Hematopoietic multipotent progenitor cell treated with erythropoietin and hydrocortisone succinate and interleukin-3 and kit ligand, for 15 days (in vitro differentiated cells): Measurements from ENCODE around the gene C1orf198.

Source experiments
- DNase-seq: peaks from one replicate; pipeline ENCODE4 v3.0.0-alpha.2; 2015; ENCODE audit warnings: low spot score

Gene C1orf198

GRCh38 chr1:230808281-230808872, 59.9 kb downstream of the C1orf198 start:
- no peak for DNase-seq

DNA sequence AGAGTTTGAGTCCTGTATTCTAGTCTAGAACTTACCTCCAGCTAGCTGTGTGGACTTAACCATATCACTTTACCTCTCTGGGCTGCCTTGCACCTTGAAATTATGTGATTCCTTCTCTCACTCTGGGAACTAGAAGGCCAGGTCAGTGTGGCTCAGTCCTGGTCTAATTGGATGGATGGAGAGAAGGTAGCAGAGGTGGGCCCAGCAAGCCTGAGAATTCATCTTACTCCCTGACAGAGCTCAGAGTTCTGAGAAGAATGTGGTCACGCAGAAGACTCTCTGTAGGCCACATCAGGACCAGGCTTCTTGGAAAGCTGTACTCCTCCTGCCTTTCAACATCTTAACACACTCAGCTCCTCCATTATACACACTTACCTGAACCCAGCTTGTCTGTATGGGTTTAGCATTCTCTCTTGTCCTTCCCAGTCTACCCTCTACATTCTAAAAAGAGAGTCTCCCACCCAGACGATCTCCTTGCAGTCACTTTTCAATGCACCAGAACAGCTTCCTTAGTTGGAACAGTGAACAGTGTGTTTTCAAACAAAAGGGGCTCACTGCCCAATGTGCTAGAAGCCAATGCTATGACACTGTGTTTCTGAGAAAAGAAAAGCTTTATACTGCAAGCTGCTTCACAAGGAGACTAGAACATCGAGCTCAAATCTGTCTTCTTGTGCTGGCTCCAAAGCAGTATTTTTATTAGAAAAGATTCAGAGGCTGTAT, 60.6 kb downstream of the C1orf198 start:
- DNase-seq, result no peak

- no peak for DNase-seq
These were observed 61.3 kb downstream of the C1orf198 start for GRCh38 chr1:230807029-230807428.

DNA sequence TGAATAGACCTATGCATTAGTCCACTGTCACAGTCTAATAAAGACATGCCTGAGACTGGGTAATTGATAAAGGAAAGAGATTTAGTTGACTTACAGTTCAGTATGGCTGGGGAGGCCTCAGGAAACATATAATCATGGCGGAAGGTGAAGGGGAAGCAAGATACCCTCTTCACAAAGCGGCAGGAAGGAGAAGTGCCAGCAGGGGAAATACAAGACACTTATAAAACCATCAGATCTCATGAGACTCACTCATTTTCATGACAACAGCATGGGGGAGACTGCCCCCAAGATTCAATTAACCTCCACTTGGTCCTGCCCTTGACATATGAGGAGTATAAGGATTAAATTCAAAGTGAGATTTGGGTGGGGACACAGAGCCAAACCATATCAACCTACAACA, 61.8 kb downstream of the C1orf198 start:
- no peak for DNase-seq

GRCh38 chr1:230804396-230804795, 63.9 kb downstream of the C1orf198 start:
- no peak for DNase-seq

- no peak for DNase-seq
These were observed 67.2 kb downstream of the C1orf198 start for GRCh38 chr1:230800891-230801840.

GRCh38 chr1:230798491-230798890, 69.8 kb downstream of the C1orf198 start:
- DNase-seq, result no peak

DNA sequence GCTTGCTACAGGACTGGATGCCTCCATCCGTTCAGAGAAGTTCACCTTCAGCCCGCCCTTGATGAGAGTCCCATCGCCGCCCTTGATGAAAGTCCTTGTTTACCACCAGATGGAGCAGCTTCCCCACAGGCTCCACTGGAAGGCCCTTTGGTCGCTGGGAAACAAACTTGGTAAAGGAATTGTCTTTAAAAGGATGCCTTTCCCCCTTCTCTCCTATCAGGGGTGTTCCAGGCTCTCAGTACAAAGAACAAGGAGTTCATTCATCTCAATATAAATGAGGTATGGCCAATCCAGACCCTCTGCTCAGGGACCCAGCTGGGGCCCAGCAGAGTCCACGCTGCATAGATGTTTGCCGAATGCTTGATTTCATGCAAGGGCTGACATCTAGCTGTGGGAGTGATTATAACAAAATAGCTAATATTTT, 70.4 kb downstream of the C1orf198 start:
- peak; percentile 52 for DNase-seq

DNA sequence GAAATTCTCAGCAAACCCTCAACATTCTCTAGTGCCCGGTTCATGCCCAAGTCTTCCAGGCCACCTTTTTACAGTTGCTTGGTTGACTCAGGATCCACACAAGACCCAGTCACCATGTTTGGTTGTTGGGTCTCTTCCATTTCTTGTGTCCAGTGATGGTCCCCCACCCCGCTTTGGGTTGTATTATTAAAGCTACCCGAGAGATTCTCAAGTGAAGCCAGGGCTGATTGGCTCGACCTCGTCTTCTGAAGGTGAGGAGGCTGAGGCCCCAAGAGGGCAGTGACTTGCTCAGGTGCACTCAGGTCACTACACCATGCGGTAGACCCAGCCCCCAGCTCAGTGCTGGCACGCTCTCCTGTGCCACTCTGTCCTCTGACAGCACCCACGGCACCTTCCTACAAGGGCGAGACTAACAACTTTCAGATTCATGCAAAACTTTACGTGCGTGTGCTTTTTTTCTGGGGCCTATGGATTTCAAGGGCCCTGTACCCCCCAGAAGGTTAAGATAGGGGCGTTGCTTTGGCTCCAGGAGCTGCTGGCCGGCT, 70.9 kb downstream of the C1orf198 start:
- DNase-seq, result no peak

DNA sequence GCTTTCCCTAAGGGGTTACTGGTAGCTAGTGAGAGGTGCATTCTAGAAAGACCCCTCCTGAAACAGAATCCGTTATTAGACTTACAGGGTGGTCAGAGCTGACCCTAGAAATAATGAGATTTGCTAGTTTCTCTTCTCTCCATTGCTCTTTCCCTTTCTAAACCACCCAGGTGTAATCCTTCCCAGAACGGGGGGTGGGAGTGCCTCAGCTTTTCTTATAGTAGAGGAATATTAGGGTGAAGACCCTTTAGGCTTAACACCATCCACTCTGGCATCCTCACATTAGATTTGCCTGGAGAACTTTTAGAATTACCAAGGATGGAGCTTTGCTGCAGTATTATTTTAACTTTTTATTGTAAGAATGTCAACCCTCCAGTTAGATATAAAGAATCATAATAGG, 71.7 kb downstream of the C1orf198 start:
- DNase-seq, result no peak

DNA sequence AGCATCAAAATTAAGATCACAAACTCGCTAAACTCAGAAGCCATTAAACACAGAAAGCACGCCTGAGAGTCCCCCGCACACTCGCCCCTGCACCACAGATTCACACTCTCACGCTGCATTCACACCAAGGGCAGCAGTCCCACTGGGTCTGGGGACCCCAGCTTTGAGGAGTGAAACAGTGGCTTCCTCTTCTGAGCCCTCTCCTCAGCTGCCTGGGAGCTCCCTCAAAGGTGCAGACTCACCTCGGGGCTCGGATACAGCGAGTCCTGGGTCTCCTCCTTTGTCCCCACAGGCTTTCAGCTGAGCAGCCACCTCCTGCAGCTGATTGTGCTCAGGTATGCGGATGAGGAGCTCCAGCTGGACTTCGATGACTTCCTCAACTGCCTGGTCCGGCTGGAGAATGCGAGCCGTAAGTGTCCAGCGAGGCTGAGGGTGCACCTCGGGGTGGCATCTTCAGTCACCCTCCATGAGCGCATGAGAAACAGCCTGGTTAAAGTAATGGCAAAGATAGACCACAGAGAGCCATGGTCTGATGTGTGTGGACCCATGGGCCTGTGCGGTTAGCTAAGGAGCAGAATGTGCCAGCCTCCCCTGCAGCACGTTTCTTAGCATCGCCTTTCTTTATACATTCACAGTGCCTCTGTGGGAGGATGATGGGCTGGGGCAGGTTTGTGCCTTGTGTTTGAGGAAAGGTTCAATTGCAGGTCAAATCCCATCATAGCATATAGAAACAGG, 73.3 kb downstream of the C1orf198 start:
- DNase-seq, result no peak

- DNase-seq, result no peak
These were observed 73.9 kb downstream of the C1orf198 start for GRCh38 chr1:230794431-230794830.

GRCh38 chr1:230793463-230793745, 74.9 kb downstream of the C1orf198 start:
- DNase-seq, result no peak

GRCh38 chr1:230792691-230793462, 75.4 kb downstream of the C1orf198 start:
- DNase-seq, result no peak

GRCh38 chr1:230791986-230792564, 76.2 kb downstream of the C1orf198 start:
- DNase-seq, result no peak

GRCh38 chr1:230790026-230790425, 78.3 kb downstream of the C1orf198 start:
- no peak for DNase-seq

DNA sequence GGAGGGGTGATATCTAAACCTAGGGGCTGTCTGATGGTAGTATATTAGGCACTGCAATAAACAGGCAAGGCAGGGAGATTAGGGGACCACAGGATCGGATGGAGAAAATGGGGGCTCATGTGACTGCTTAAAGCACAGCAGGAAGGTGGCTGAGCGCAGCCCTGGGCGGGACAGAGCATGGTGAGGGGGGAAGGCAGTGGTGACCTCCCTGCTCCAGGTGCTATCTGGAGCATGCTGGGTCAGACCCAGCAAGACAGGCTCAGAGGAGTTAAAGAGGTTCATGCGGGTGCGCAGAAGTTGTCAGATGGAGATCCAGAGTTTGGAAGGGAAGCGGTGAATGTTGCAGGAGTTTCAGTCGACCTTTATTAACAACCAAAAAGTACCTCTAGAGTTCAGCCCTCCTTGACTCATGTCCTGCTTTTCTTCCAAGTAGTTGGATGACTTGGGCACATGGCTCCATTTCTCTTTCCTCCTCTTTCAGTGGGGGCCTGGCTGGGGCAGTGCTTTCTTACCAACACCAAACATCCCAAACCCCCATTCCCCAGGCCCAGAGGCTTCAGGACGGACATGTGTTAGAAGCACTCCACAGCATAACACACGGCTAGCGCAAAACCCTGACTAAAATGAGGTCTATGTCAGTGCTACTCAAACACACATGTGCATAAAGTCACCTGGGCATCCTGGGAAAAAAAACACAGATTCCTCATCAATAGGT, 79.6 kb downstream of the C1orf198 start:
- no peak for DNase-seq

GRCh38 chr1:230787471-230787870, 80.8 kb downstream of the C1orf198 start:
- DNase-seq, result no peak
